Rectal smooth muscle tissue (tissue), 1 donor: ENCODE results near the gene GRM1.

Experiments used
- H3K27ac ChIP-seq: one replicate; pipeline ENCODE4 v1.7.0; 2013; ENCODE audit warnings: low read depth, low read length, inconsistent platforms
- H3K27me3 ChIP-seq: one replicate; pipeline ENCODE4 v1.7.0; 2013; ENCODE audit warnings: low read length; ENCODE audit not compliant: control insufficient read depth, insufficient read depth
- H3K36me3 ChIP-seq: one replicate; pipeline ENCODE4 v1.7.0; 2013; ENCODE audit warnings: low read length; ENCODE audit not compliant: control insufficient read depth, insufficient read depth
- H3K4me1 ChIP-seq: one replicate; pipeline ENCODE4 v1.7.0; 2013; ENCODE audit warnings: low read length; ENCODE audit not compliant: control insufficient read depth, insufficient read depth
- H3K4me3 ChIP-seq: one replicate; pipeline ENCODE4 v1.7.0; 2013; ENCODE audit warnings: low read length
- H3K9ac ChIP-seq: one replicate; pipeline ENCODE4 v1.7.0; 2013; ENCODE audit warnings: low read length

GRM1 gene

DNA sequence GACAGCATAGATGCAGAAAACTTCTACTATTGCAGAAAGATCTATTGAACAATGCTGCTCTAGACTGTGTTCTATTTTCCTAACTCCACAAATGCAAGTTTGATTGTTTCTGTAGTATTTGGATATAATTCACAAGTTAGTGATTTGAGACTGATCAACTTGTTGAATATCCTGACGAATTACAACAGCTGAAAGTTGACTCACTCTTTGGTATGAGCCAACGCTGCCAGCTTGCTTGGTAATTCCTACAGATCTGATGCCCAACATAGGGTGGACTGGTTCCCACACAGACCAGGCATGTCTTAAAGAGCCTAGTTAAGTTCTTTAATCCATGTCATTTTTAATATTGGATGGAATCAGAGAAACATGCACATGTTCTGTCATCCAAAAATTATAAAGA lies 283.7 kb downstream of the GRM1 start:
- Histone ChIP-seq H3K27ac (no peak overlapping the region), H3K36me3 (no peaks in the 10 kb centered on the region), H3K27me3 (no peaks in the 10 kb centered on the region), H3K9ac (no peak overlapping the region), H3K4me1 (no peaks in the 10 kb centered on the region), H3K4me3 (no peak overlapping the region)

GRCh38 chr6:146315381-146316174 lies 286.7 kb downstream of the GRM1 start:
- Histone ChIP-seq H3K4me3 (no peak overlapping the region), H3K9ac (no peak overlapping the region), H3K4me1 (no peaks in the 10 kb centered on the region), H3K27me3 (no peaks in the 10 kb centered on the region), H3K27ac (no peak overlapping the region), H3K36me3 (no peaks in the 10 kb centered on the region)

GRCh38 chr6:146316175-146316495 lies 287.3 kb downstream of the GRM1 start:
- Histone ChIP-seq H3K4me1 (no peaks in the 10 kb centered on the region), H3K9ac (no peak overlapping the region), H3K27me3 (no peaks in the 10 kb centered on the region), H3K27ac (no peak overlapping the region), H3K36me3 (no peaks in the 10 kb centered on the region), H3K4me3 (no peak overlapping the region)

DNA sequence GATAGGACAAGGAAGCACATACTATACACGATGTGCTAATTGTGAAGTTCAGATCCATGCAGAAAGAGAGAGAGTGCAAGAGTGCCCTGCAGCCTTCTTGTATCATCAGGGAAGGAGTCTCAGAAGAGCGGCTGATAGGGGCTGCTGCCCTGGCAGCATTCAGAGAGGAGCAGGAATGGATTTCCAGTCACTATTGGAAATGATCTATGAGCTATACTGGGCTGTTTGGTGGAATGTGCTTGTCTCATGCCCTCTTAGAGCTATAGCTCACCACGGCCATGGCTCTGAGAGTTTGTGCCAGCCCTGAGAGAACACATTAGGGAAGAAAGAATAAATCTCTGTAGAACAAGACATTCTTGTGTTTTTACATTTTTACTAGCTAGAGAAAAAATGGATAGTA lies 302.2 kb downstream of the GRM1 start:
- Histone ChIP-seq H3K27ac (no peak overlapping the region), H3K4me3 (no peak overlapping the region), H3K36me3 (no peaks in the 10 kb centered on the region), H3K27me3 (no peaks in the 10 kb centered on the region), H3K4me1 (no peaks in the 10 kb centered on the region), H3K9ac (no peak overlapping the region)

DNA sequence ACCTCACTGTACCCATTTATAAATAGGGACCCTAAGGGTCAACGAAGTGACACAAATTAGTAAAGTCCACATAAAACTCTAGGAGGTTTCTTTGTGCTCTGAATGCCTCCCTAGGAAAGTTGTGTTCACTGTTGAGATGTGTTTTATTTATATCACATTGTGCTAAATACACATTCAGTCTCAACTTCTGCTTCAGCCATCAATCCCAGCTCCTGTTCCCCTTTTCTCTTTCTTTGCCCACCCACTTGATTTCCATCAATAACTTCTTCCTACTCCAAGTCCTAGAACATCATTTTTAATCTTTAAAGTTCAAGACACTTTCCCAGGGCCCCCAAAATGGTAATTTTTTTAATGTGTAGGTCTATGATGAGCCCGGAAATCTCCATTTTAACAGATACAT lies 306.5 kb downstream of the GRM1 start:
- Histone ChIP-seq H3K9ac (no peak overlapping the region), H3K27ac (no peak overlapping the region), H3K4me1 (no peaks in the 10 kb centered on the region), H3K27me3 (no peaks in the 10 kb centered on the region), H3K4me3 (no peak overlapping the region), H3K36me3 (no peaks in the 10 kb centered on the region)

DNA sequence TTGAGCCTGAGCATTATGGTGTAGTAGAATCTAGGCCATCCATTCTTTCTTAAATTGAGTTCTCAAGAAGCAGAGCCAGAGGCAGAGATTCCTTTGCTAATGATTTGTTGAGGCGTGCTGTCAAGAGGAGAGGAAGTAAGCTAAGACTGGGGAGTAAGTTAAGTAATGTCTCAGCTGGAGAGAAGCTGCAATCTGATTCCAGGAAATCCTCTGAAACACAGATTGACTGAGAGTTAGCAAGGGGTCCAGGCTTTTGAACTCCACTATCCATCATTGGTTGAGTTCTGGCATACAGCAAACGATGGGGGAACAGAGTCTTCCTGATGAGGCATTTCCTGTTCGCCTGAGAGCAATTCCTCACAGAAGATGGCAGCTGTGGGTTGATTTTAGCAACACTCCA lies 307.3 kb downstream of the GRM1 start:
- H3K4me1 ChIP-seq, result no peaks in the 10 kb centered on the region
- H3K4me3 ChIP-seq, result no peak overlapping the region

GRCh38 chr6:146337376-146337775 lies 308.5 kb downstream of the GRM1 start:
- Histone ChIP-seq H3K27ac (no peak overlapping the region), H3K27me3 (no peaks in the 10 kb centered on the region), H3K36me3 (no peaks in the 10 kb centered on the region), H3K4me3 (no peak overlapping the region), H3K9ac (no peak overlapping the region), H3K4me1 (no peaks in the 10 kb centered on the region)

More for the DNA sequence above, 307.3 kb downstream of the GRM1 start:
- H3K27ac ChIP-seq, result no peak overlapping the region
- no peaks in the 10 kb centered on the region for H3K36me3 ChIP-seq
- H3K9ac ChIP-seq, result no peak overlapping the region
- no peaks in the 10 kb centered on the region for H3K27me3 ChIP-seq

DNA sequence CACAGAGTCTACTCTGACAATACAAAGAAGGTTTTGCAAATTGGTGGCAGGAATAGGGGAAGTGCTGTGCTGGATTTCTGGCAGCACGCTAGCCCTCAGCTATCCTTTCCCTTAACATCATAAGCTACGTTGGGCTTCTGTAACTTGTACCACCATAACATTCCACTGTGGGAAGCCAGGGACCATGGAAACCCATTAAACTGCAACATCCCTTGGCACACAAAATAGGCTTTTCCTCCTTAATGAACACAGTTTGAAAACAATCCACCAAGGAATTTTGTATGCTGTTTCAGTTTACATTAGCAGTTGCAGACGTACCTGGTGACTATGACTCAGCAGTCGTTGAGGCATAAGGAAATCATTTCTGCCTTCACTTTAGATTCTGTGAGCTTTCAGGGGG lies 310.9 kb downstream of the GRM1 start:
- Histone ChIP-seq H3K27ac (no peak overlapping the region), H3K36me3 (no peaks in the 10 kb centered on the region), H3K9ac (no peak overlapping the region), H3K4me3 (no peak overlapping the region), H3K27me3 (no peaks in the 10 kb centered on the region), H3K4me1 (no peaks in the 10 kb centered on the region)

DNA sequence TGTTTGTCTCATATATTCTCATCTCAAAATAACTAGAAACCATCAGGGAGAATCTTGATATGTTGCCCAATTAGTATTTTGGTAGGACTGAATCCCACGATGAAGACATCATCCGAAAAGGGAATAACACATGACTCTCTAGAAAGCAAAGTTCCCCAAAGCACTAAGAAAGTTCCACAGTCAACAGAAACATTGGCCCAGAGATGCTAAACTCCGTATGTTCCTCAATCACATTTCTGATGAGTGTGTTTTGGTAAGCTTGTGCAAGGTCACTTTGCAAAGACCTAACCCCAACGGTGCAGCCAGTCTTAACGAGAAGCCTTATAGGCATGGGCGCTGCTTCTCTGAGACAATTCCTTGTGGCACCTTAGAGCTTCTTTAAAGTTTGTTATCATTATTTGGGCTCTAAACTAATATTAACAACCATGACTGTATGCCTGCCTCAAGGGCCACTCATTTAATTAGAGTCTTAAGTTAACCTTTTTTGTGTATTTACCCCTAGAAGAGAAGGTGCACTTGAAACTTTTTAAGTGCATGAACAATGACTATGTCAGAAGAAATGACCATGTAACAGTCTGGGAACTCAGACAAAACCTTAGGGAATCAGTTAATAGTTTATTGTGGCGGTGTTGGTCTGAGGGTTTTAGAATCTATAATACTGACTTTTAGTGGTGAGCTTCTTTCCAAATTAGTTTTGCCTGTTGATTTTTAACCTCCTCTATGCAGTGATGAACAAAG lies 312.8 kb downstream of the GRM1 start:
- Histone ChIP-seq H3K27me3 (no peaks in the 10 kb centered on the region), H3K9ac (no peak overlapping the region)

GRCh38 chr6:146345598-146345997 lies 316.7 kb downstream of the GRM1 start:
- Histone ChIP-seq H3K27me3 (no peaks in the 10 kb centered on the region), H3K4me3 (no peak overlapping the region), H3K9ac (no peak overlapping the region), H3K4me1 (no peaks in the 10 kb centered on the region), H3K36me3 (no peaks in the 10 kb centered on the region), H3K27ac (no peak overlapping the region)

More for the DNA sequence above, 312.8 kb downstream of the GRM1 start:
- Histone ChIP-seq H3K4me1 (no peaks in the 10 kb centered on the region), H3K27ac (no peak overlapping the region), H3K36me3 (no peaks in the 10 kb centered on the region), H3K4me3 (no peak overlapping the region)

DNA sequence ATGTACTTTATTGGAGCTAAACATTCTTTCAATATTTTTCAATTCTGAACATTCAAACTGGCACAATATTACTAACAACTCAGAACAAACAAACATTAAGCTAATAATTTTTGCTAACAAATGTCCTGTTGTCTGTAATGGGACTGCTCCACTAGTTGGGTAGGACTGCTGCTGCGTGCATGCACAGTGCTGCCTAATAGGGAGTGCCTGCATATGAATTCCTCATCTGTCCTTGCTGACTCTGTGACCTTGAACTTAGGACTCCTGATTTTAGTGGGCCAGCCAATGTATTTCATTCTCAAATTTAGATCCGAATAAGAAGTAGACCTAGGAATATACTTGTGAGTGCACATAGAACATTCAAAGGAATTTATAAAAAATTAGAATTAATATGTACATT lies 318.2 kb downstream of the GRM1 start:
- H3K9ac ChIP-seq, result no peak overlapping the region
- no peaks in the 10 kb centered on the region for H3K4me1 ChIP-seq
- H3K27ac ChIP-seq, result no peak overlapping the region
- H3K4me3 ChIP-seq, result no peak overlapping the region
- H3K27me3 ChIP-seq, result no peaks in the 10 kb centered on the region
- no peaks in the 10 kb centered on the region for H3K36me3 ChIP-seq

DNA sequence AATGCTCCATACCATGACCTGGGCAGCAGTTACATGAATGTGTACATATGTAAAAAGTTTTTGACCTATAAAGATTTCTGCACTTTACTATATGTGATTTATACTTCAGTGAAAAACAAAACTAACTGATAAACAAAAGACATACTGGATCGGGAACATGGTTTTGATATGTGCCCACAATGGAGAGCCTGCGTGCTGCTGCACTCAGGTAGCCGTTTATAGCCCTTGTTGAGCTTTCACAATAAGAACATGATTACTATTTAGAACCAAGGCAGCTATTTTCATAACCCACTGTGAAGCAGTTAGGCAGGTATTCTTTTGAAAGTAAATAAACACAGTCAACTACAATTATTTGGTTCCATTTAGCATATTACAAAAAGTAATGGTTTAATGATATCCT lies 318.8 kb downstream of the GRM1 start:
- Histone ChIP-seq H3K9ac (no peak overlapping the region), H3K36me3 (no peaks in the 10 kb centered on the region), H3K27ac (no peak overlapping the region), H3K4me1 (no peaks in the 10 kb centered on the region), H3K27me3 (no peaks in the 10 kb centered on the region), H3K4me3 (no peak overlapping the region)

- no peaks in the 10 kb centered on the region for H3K36me3 ChIP-seq
- H3K9ac ChIP-seq, result no peak overlapping the region
These were observed 322.2 kb downstream of the GRM1 start for GRCh38 chr6:146351018-146351417.

More at GRCh38 chr6:146351018-146351417, 322.2 kb downstream of the GRM1 start:
- Histone ChIP-seq H3K4me3 (no peak overlapping the region), H3K27ac (no peak overlapping the region), H3K4me1 (no peaks in the 10 kb centered on the region), H3K27me3 (no peaks in the 10 kb centered on the region)
